Naive thymus-derived CD4-positive, alpha-beta T cell (primary cell): ENCODE data around the gene MAP7D1. TPM values are rescaled to one million over a fixed set of nuclear protein-coding genes. Genes with fewer than 3 reads are reported as not detected.

Source experiments
- ATAC-seq: fragments of 150-1000 bp; cut with Tn5 transposase; 2 replicates; pipeline ENCODE4 v1.10.0; 2021; ENCODE audit warnings: mild to moderate bottlenecking, moderate library complexity
- CTCF ChIA-PET: fragments of 350-600 bp; sonication (Branson Sonifier 250); formaldehyde crosslinking; loops from one replicate; lab custom pipeline; 2021; ENCODE audit warnings: antibody characterized with exemption; lab: Charles Lee
- POLR2A ChIA-PET: fragments of 350-600 bp; sonication (Branson Sonifier 250); formaldehyde crosslinking; loops from one replicate; lab custom pipeline; 2021; ENCODE audit warnings: antibody characterized with exemption, inconsistent platforms; lab: Charles Lee
- DNase-seq, 9 donors: peaks; one replicate each; pipeline versions ENCODE4 v3.0.0 to v3.0.0-alpha.2; 2020 to 2022; ENCODE audit warnings: mixed read lengths in 1 of 9
- H3K27ac ChIP-seq: one replicate; pipeline ENCODE4 v1.7.0; 2013; ENCODE audit warnings: mild to moderate bottlenecking, low read depth, low read length, moderate library complexity
- H3K27me3 ChIP-seq, 2 donors: one replicate each; pipeline ENCODE4 v1.7.0; 2013; ENCODE audit warnings: low read length in 2 of 2, mild to moderate bottlenecking in 2 of 2, moderate library complexity in 2 of 2; ENCODE audit not compliant: control insufficient read depth in 2 of 2, insufficient read depth in 2 of 2
- H3K36me3 ChIP-seq, 3 experiments: 1 replicate in 2 of 3; 2 replicates in 1 of 3; pipeline ENCODE4 v1.7.0; 2013; ENCODE audit warnings: low read length in 3 of 3, mild to moderate bottlenecking in 3 of 3, moderate library complexity in 1 of 3; ENCODE audit not compliant: insufficient read depth in 3 of 3, control insufficient read depth in 2 of 3
- H3K4me1 ChIP-seq, 2 donors: one replicate each; pipeline ENCODE4 v1.7.0; 2013; ENCODE audit warnings: low read length in 2 of 2, mild to moderate bottlenecking in 2 of 2, moderate library complexity in 1 of 2; ENCODE audit not compliant: control insufficient read depth in 2 of 2, insufficient read depth in 2 of 2
- H3K4me3 ChIP-seq: 2 replicates; pipeline ENCODE4 v1.7.0; 2013; ENCODE audit warnings: mild to moderate bottlenecking, low read length
- H3K9me3 ChIP-seq, 3 experiments: 1 replicate in 2 of 3; 2 replicates in 1 of 3; pipeline ENCODE4 v1.7.0; 2013; ENCODE audit warnings: low read length in 3 of 3; ENCODE audit not compliant: control insufficient read depth in 2 of 3
- H3K27ac Mint-ChIP-seq, 9 donors: one replicate each; pipeline ENCODE4 v1.8.0; 2020 to 2022; ENCODE audit warnings: mixed read lengths in 9 of 9, mild to moderate bottlenecking in 8 of 9, moderate library complexity in 5 of 9, inconsistent platforms in 2 of 9
- H3K27me3 Mint-ChIP-seq, 5 donors: one replicate each; pipeline ENCODE4 v1.8.0; 2021 to 2022; ENCODE audit warnings: mixed read lengths in 5 of 5, mild to moderate bottlenecking in 1 of 5
- H3K36me3 Mint-ChIP-seq, 5 donors: one replicate each; pipeline ENCODE4 v1.8.0; 2020 to 2022; ENCODE audit warnings: mixed read lengths in 5 of 5, mild to moderate bottlenecking in 3 of 5, inconsistent platforms in 1 of 5
- H3K4me1 Mint-ChIP-seq, 7 donors: one replicate each; pipeline ENCODE4 v1.8.0; 2020 to 2022; ENCODE audit warnings: mixed read lengths in 7 of 7, mild to moderate bottlenecking in 3 of 7, inconsistent platforms in 1 of 7
- H3K4me3 Mint-ChIP-seq, 10 donors: one replicate each; pipeline ENCODE4 v1.8.0; 2020 to 2022; ENCODE audit warnings: mild to moderate bottlenecking in 10 of 10, mixed read lengths in 10 of 10, moderate library complexity in 6 of 10, inconsistent platforms in 2 of 10
- H3K9me3 Mint-ChIP-seq, 11 donors: one replicate each; pipeline ENCODE4 v1.8.0; 2020 to 2022; ENCODE audit warnings: mixed read lengths in 11 of 11, mild to moderate bottlenecking in 4 of 11, inconsistent platforms in 1 of 11, moderate library complexity in 1 of 11
- intact Hi-C, 2 donors: fragments of 100-400 bp; cut with micrococcal nuclease; formaldehyde crosslinking; loops; one replicate each; pipeline ENCODE4 v1.15.1; 2023
- polyA plus RNA-seq, 2 donors: library from polyadenylated mRNA; unstranded; fragments of 300-500 nt; fragmentation: Illumina TruSeq; gene quantifications; one replicate each; pipeline ENCODE4 v1.2.3, GENCODE V29; 2021
- total RNA-seq, 6 experiments: library from RNA in 5 of 6; stranded (reverse) in 5 of 6; gene quantifications; 1 replicate in 5 of 6; 2 replicates in 1 of 6; pipeline ENCODE4 v1.2.3 and lab custom pipeline; 2021 to 2026

Gene MAP7D1
- total and polyA plus RNA-seq, 7 experiments from 2014 or later: 15.2 to 257 (median 232) TPM

DNA sequence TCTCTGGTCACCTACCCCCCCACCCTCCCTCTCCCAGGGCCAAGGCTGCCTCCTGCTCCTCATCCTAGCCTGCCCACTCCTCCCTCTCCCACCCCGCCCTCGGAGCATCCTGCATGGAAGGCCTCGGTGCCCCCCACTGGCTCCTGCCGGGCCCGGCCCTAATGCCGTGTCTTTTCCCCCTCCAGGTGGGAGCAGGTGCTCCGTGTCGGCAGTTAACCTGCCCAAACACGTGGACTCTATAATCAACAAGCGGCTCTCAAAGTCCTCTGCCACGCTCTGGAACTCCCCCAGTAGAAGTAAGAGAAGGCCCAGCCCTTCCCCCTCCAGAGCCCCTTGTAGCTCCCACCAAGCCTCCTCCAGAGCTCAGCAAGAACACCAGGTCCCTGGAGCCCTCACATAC is 18.8 kb downstream of the MAP7D1 start:
- Mint-ChIP-seq H3K4me3 (no peak overlapping the region), H3K36me3 (peaks cover 0 to 35% (median 18%) of the 10 kb centered on the region in 5 donors), H3K27ac (peak overlapping the region in 2 of 9 donors; percentile 10 to 75), H3K4me1 (peaks cover 8 to 25% (median 14%) of the 10 kb centered on the region in 7 donors), H3K27me3 (no peaks in the 10 kb centered on the region), H3K9me3 (no peaks in the 10 kb centered on the region)
- no peaks in the 10 kb centered on the region for H3K27me3 ChIP-seq
- no peaks in the 10 kb centered on the region for H3K4me1 ChIP-seq
- H3K27ac ChIP-seq: peak overlapping the region; percentile 45
- intact Hi-C loops: no loop called here
- DNase-seq (no peak), ATAC-seq (no peak)
- POLR2A ChIA-PET: interaction anchor here (3.1 to 4.1 kb wide), 2 partner anchors 12 to 14 kb away, joined by 10 to 14 read pairs; no protein-coding TSS in a partner anchor
- no peak overlapping the region for H3K4me3 ChIP-seq
- H3K9me3 ChIP-seq: no peaks in the 10 kb centered on the region
- CTCF ChIA-PET: interaction anchor here (0.5 to 2.2 kb wide), 2 partner anchors 14 to 55 kb away, joined by 3 to 9 read pairs; no protein-coding TSS in a partner anchor
- H3K36me3 ChIP-seq: peaks cover 23 to 97% (median 68%) of the 10 kb centered on the region in 3 experiments

DNA sequence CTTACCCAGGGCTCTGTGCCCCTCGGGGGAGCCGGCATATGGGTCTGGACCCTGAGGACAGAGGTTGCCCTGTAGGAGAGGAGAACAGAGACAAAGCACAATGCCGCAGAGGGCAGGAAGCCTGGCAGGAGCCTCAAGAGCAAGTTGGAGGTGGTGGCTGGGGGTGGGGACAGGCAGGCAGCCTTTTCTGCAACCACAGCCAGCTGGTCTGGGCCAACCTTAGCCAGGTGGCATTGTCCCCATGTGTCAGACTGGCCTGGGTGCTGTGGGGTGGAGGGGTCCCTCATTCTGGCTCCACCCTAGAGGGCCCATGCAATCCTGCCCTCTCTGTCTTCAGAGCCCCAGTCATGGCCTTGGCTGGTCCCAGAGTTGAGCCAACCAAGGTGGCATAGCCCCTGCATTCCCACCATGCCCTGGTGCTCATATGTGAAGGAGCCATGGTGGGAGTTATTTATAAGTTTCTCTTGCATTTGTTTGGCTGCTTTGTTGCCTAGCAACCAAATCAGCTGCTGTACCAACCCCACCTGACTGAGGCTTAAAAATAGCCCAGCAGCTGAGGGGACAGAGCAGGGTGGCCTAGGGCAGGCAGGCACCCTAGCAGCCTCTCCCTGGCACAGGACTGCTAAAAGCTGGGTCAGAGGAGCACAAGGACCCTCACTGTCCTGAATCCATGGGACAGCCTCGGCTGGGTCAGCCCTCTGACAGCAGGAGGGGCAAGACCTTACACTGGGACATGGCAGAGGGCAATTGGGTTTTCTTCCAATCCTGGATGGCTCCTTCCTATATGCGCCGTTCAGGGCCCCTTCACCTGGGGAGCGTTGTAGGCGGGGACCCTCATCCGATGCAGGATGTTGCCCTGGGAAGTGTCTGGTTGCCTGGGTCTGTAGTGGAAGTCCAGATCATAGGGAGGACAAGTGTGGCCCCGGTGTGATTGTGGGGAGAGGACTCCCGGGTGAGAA is 19.5 kb downstream of the MAP7D1 start:
- Histone ChIP-seq H3K9me3 (no peaks in the 10 kb centered on the region), H3K4me1 (no peaks in the 10 kb centered on the region), H3K27me3 (no peaks in the 10 kb centered on the region), H3K36me3 (peaks cover 28 to 97% (median 72%) of the 10 kb centered on the region in 3 experiments), H3K27ac (peak overlapping the region; percentile 45), H3K4me3 (no peak overlapping the region)
- POLR2A ChIA-PET: interaction anchor here (3.1 kb wide), 1 partner anchor 15 kb away, joined by 10 read pairs; no protein-coding TSS in a partner anchor
- DNase-seq: no peak
- peak overlapping the region in 6 of 9 donors; percentile 10 to 75 (median 48) for H3K27ac Mint-ChIP-seq
- H3K27me3 Mint-ChIP-seq: no peaks in the 10 kb centered on the region
- ATAC-seq: peak; percentile 41
- H3K4me1 Mint-ChIP-seq: peaks cover 2 to 19% (median 12%) of the 10 kb centered on the region in 7 donors
- H3K4me3 Mint-ChIP-seq: no peak overlapping the region
- intact Hi-C loops: no loop called here
- H3K9me3 Mint-ChIP-seq: no peaks in the 10 kb centered on the region
- CTCF ChIA-PET: interaction anchor here (2.2 kb wide), 1 partner anchor 13 kb away, joined by 9 read pairs; no protein-coding TSS in a partner anchor
- peaks cover 5 to 41% (median 23%) of the 10 kb centered on the region in 5 donors for H3K36me3 Mint-ChIP-seq

DNA sequence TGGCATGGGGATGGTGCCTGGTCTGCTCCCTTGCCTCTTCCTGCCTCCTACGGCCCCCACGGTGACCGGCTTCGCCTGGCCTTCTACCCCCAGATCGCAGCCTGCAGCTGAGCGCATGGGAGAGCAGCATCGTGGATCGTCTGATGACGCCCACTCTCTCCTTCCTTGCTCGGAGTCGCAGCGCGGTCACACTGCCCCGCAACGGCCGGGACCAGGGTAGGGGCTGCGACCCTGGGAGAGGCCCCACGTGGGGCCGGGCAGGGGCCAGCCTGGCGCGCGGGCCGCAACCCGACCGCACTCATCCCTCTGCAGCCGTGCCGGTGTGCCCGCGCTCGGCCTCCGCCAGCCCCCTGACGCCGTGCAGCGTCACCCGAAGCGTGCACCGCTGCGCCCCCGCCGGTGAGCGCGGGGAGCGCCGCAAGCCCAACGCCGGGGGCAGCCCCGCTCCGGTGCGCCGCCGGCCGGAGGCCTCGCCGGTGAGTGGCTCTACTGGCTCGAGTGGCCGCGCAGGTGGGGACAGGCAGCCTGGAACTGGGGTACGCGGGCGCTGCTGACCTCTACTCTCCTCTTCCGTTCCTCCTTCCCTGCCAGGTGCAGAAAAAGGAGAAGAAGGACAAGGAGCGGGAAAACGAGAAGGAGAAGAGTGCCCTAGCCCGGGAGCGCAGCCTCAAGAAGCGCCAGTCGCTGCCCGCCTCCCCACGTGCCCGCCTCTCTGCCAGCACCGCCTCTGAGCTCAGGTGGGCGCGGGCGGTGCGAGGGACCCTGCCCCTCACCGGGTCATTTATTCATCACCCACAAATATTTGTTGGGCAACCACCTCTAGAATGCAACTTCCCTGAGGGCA is 20.4 kb downstream of the MAP7D1 start:
- ATAC-seq (no peak), DNase-seq (no peak)
- Mint-ChIP-seq H3K27me3 (no peaks in the 10 kb centered on the region), H3K9me3 (no peaks in the 10 kb centered on the region), H3K36me3 (peaks cover 10 to 49% (median 25%) of the 10 kb centered on the region in 5 donors), H3K4me1 (peaks cover 2 to 18% (median 8%) of the 10 kb centered on the region in 7 donors), H3K27ac (peak overlapping the region in 1 of 9 donors; percentile 56), H3K4me3 (no peak overlapping the region)
- Histone ChIP-seq H3K4me1 (no peaks in the 10 kb centered on the region), H3K9me3 (no peaks in the 10 kb centered on the region), H3K36me3 (peaks cover 36 to 97% (median 71%) of the 10 kb centered on the region in 3 experiments), H3K27me3 (no peaks in the 10 kb centered on the region), H3K27ac (peak overlapping the region; percentile 35), H3K4me3 (no peak overlapping the region)
- ChIA-PET CTCF (no interaction called here), POLR2A (interaction anchor here (3.1 kb wide), 1 partner anchor 16 kb away, joined by 10 read pairs; no protein-coding TSS in a partner anchor)
- intact Hi-C loops: no loop called here

- peaks cover 2 to 16% (median 10%) of the 10 kb centered on the region in 7 donors for H3K4me1 Mint-ChIP-seq
- H3K9me3 Mint-ChIP-seq: no peaks in the 10 kb centered on the region
- no peaks in the 10 kb centered on the region for H3K27me3 Mint-ChIP-seq
- intact Hi-C loops: no loop called here
- Histone ChIP-seq H3K36me3 (peaks cover 32 to 82% (median 57%) of the 10 kb centered on the region in 3 experiments), H3K4me3 (no peak overlapping the region), H3K4me1 (no peaks in the 10 kb centered on the region), H3K27me3 (no peaks in the 10 kb centered on the region), H3K9me3 (no peaks in the 10 kb centered on the region), H3K27ac (peak overlapping the region; percentile 14)
- no peak for ATAC-seq
- ChIA-PET POLR2A (interaction anchor here (0.8 to 3.2 kb wide), 2 partner anchors 15 to 16 kb away, joined by 3 to 19 read pairs; no protein-coding TSS in a partner anchor), CTCF (interaction anchor here (1.1 kb wide), 1 partner anchor 10 kb away, joined by 5 read pairs; no protein-coding TSS in a partner anchor)
- no peak for DNase-seq
- H3K36me3 Mint-ChIP-seq: peaks cover 10 to 41% (median 24%) of the 10 kb centered on the region in 5 donors
- H3K4me3 Mint-ChIP-seq: no peak overlapping the region
- H3K27ac Mint-ChIP-seq: peak overlapping the region in 2 of 9 donors; percentile 14 to 66
These were observed 21.9 kb downstream of the MAP7D1 start for GRCh38 chr1:36177589-36178431.

GRCh38 chr1:36178471-36179219 is 22.7 kb downstream of the MAP7D1 start:
- no peak overlapping the region for H3K4me3 Mint-ChIP-seq
- ATAC-seq (no peak), DNase-seq (no peak)
- no peaks in the 10 kb centered on the region for H3K9me3 ChIP-seq
- H3K36me3 ChIP-seq: peaks cover 23 to 74% (median 50%) of the 10 kb centered on the region in 3 experiments
- H3K9me3 Mint-ChIP-seq: no peaks in the 10 kb centered on the region
- peaks cover 10 to 36% (median 19%) of the 10 kb centered on the region in 5 donors for H3K36me3 Mint-ChIP-seq
- POLR2A ChIA-PET: interaction anchor here (1.4 to 3.2 kb wide), 2 partner anchors 16 to 23 kb away, joined by 4 to 19 read pairs; partner anchors contain the start of gene MAP7D1
- CTCF ChIA-PET: no interaction called here
- H3K27ac Mint-ChIP-seq: peak overlapping the region in 3 of 9 donors; percentile 45 to 72 (median 56)
- no peaks in the 10 kb centered on the region for H3K4me1 ChIP-seq
- H3K4me3 ChIP-seq: no peak overlapping the region
- H3K4me1 Mint-ChIP-seq: peaks cover 3 to 17% (median 11%) of the 10 kb centered on the region in 7 donors
- H3K27me3 ChIP-seq: no peaks in the 10 kb centered on the region
- intact Hi-C loops: no loop called here
- H3K27me3 Mint-ChIP-seq: no peaks in the 10 kb centered on the region
- no peak overlapping the region for H3K27ac ChIP-seq
